Measurements from ENCODE around the gene UCK2. TPM values are rescaled to one million over a fixed set of nuclear protein-coding genes. Genes with fewer than 3 reads are reported as not detected.

The UCK2 gene
- total RNA-seq, 1 experiment from 2014 or later, result 77.9 TPM

GRCh38 chr1:165887877-165888551 lies 60.6 kb downstream of the UCK2 start:
- Histone ChIP-seq H3K79me2 (ENCODE audit: insufficient read depth, low read length) (peaks cover 32% of the 10 kb centered on the region; the same call in 1 of the 2 replicates), H3K18ac (ENCODE audit: insufficient read length, low read depth, low read length) (no peak overlapping the region), H4K20me1 (ENCODE audit: control insufficient read depth, insufficient read depth, insufficient read length) (no peaks in the 10 kb centered on the region), H2BK120ac (ENCODE audit: low read depth, low read length, poor library complexity, severe bottlenecking) (no peak overlapping the region), H4K5ac (ENCODE audit: insufficient read length, low read depth, low read length) (no peak overlapping the region), H3K4me1 (ENCODE audit: insufficient read depth, low read length) (peaks cover 7% of the 10 kb centered on the region; the same call in 1 of the 2 replicates), H3K27me3 (ENCODE audit: insufficient read depth, low read length) (no peaks in the 10 kb centered on the region), H3K14ac (ENCODE audit: insufficient read depth, low read length) (no peak overlapping the region), H2AFZ (ENCODE audit: low read length) (no peak overlapping the region), H3K56ac (ENCODE audit: insufficient read length, low read depth, low read length) (no peak overlapping the region), H2BK20ac (ENCODE audit: low read depth, low read length, poor library complexity, severe bottlenecking) (no peak overlapping the region), H3K23me2 (ENCODE audit: insufficient read length, low read depth, low read length, poor library complexity, severe bottlenecking) (no peaks in the 10 kb centered on the region), H3K4me2 (ENCODE audit: insufficient read depth, insufficient read length, low read length) (no peak overlapping the region), H3T11ph (ENCODE audit: low read length) (no peak overlapping the region), H4K8ac (replicated peaks; ENCODE audit: insufficient read length, low read depth, low read length) (no peak overlapping the region), H3K23ac (ENCODE audit: insufficient read length, low read depth, low read length) (no peak overlapping the region), H3K79me1 (ENCODE audit: insufficient read depth, low read depth, low read length, poor library complexity, severe bottlenecking) (peaks cover 3% of the 10 kb centered on the region), H4K91ac (ENCODE audit: insufficient read length, low read depth, low read length) (no peak overlapping the region), H2BK12ac (ENCODE audit: insufficient read length, low read depth, low read length) (no peak overlapping the region), H2BK5ac (ENCODE audit: insufficient read length, low read length) (no peak overlapping the region), H3K9ac (ENCODE audit: extremely low read depth, insufficient read length, low read length) (no peak overlapping the region), H3K27ac (ENCODE audit: insufficient read length, low read depth, low read length) (no peak overlapping the region), H3K4ac (ENCODE audit: low read depth, low read length) (no peak overlapping the region), H2AK5ac (ENCODE audit: insufficient read length, low read length) (no peak overlapping the region), H3K9me3 (ENCODE audit: control insufficient read depth, low read depth, low read length) (no peaks in the 10 kb centered on the region), H2BK15ac (ENCODE audit: low read depth, low read length) (no peak overlapping the region)
- WGBS (ENCODE audit: extremely low coverage, insufficient read length, low lambda C conversion rate), result no CpG with 5 or more reads among the region's 8 CpGs
- Mint-ChIP-seq H3K9me3 (peaks cover 0 to 3% of the 10 kb centered on the region in 2 experiments; a peak in 2 of 5 replicates), H3K27ac (peak overlapping the region in 2 of 3 experiments; percentile 60 to 75; a peak in 2 of 7 replicates), H3K36me3 (ENCODE audit: insufficient read depth in 1 of 3, low read depth in 3 of 3) (peaks cover 26 to 35% (median 34%) of the 10 kb centered on the region in 3 experiments), H3K4me1 (peaks cover 15 to 21% of the 10 kb centered on the region in 2 experiments), H3K4me3 (no peak overlapping the region), H3K27me3 (ENCODE audit: low read depth) (no peaks in the 10 kb centered on the region)
- DNase-seq, result no peak
- TF ChIP-seq CTCF (conservative IDR thresholded peaks at IDR 0.05), result no peak
